ENCODE data around the gene MORN1.

DNA sequence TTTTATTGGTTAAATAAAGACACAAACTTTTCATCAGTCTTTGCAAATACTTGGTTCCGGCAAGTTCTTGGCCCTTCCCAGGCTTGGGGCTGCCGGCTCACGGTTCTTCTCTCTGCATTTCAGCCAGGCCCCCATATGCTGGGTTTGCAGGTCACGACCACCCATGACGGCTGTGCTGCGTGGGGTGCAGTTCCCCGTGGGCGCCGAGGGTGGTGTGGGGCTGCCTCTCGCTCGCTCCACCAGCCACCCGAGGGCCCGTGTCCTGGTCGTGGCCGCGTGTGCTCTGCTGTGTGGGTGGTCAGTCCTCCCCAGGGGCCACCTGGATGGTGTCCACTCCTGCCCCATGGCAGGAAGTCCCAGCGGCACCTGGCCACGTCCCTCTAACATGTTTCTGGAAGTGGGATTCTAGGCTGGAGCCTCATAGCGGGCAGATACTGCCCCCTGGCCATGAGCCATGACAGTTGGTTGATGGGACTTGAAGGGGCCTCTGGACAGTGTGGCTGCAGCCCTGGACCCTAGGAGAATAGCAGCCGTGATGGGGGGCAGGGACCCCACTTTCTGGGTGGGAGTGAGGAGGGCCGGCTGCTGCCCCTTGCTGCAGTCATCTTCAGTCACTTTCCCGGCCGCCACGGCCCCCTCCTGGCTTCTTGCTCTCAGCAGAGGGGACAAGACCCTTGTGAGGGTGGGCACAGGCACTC, 117.0 kb downstream of the MORN1 start:
- no peak for TF ChIP-seq EZH2phosphoT487 (IDR thresholded peaks at IDR 0.05; ENCODE audit: borderline replicate concordance)
- TF ChIP-seq, protein P1, sequence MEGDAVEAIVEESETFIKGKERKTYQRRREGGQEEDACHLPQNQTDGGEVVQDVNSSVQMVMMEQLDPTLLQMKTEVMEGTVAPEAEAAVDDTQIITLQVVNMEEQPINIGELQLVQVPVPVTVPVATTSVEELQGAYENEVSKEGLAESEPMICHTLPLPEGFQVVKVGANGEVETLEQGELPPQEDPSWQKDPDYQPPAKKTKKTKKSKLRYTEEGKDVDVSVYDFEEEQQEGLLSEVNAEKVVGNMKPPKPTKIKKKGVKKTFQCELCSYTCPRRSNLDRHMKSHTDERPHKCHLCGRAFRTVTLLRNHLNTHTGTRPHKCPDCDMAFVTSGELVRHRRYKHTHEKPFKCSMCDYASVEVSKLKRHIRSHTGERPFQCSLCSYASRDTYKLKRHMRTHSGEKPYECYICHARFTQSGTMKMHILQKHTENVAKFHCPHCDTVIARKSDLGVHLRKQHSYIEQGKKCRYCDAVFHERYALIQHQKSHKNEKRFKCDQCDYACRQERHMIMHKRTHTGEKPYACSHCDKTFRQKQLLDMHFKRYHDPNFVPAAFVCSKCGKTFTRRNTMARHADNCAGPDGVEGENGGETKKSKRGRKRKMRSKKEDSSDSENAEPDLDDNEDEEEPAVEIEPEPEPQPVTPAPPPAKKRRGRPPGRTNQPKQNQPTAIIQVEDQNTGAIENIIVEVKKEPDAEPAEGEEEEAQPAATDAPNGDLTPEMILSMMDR (conservative IDR thresholded peaks at IDR 0.05; ENCODE audit: low read length) = no peak
